Measurements from ENCODE around the gene TAP1. TPM values are rescaled to one million over a fixed set of nuclear protein-coding genes. Genes with fewer than 3 reads are reported as not detected.

The TAP1 gene, protein sequence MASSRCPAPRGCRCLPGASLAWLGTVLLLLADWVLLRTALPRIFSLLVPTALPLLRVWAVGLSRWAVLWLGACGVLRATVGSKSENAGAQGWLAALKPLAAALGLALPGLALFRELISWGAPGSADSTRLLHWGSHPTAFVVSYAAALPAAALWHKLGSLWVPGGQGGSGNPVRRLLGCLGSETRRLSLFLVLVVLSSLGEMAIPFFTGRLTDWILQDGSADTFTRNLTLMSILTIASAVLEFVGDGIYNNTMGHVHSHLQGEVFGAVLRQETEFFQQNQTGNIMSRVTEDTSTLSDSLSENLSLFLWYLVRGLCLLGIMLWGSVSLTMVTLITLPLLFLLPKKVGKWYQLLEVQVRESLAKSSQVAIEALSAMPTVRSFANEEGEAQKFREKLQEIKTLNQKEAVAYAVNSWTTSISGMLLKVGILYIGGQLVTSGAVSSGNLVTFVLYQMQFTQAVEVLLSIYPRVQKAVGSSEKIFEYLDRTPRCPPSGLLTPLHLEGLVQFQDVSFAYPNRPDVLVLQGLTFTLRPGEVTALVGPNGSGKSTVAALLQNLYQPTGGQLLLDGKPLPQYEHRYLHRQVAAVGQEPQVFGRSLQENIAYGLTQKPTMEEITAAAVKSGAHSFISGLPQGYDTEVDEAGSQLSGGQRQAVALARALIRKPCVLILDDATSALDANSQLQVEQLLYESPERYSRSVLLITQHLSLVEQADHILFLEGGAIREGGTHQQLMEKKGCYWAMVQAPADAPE
- total RNA-seq: 10 to 100 TPM; 15.3 to 20.0 TPM
- polyA plus RNA-seq (ENCODE audit: insufficient read length in 2 of 2): 10 to 100 TPM; 20.5 to 21.3 TPM
- long read RNA-seq, donor 1, transcript TAP1-201 (11 exons, 2,959 nt): major isoform, 5 of 6 reads
- long read RNA-seq, donor 1, partial matches to known transcripts: 0 of 6 reads
- long read RNA-seq, donor 1, other reads (novel, unspliced or antisense): 0 of 6 reads
- long read RNA-seq, donor 2, partial matches to known transcripts: 0 of 2 reads
- long read RNA-seq, donor 2, other reads (novel, unspliced or antisense): 0 of 2 reads
- long read RNA-seq, donor 3: 0 reads
- long read RNA-seq, donor 4, partial matches to known transcripts: 0 of 5 reads
- long read RNA-seq, donor 4, other reads (novel, unspliced or antisense): 0 of 5 reads

DNA sequence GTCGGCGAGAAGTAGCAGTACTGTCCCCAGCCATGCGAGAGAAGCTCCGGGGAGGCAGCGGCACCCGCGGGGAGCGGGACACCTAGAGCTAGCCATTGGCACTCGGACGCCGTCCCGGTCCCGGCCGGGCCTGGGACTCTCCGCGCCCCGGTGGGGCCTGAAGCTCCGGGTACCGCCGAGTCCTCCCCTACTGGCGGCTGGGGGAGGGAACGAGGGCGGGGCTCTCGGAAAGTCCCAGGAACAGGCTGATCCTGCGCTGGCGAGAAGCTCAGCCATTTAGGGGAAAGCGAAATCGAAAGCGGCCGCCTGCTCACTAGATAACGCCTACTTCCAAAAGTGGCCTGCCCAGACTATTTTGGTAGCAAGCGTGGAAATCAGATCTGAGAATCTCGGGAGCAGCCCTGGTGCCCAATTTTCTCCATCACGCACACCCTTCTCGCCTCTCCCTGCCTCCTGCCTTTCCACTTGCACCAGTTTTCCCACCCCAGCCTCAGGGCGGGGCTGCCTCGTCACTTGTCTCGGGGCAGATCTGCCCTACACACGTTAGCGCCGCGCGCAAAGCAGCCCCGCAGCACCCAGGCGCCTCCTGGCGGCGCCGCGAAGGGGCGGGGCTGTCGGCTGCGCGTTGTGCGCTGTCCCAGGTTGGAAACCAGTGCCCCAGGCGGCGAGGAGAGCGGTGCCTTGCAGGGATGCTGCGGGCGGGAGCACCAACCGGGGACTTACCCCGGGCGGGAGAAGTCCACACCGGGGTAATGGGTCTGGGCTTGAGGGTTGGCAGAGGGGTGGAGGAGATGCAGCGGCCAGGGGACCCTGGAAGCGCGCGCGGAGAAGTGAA is at the start of gene TAP1, which contains the start of gene PSMB9:
Gene TAP1, minus strand, starts transcription at position 164 of the 835 bp plus-strand sequence. Its CDS starts 68 bp downstream, at position 96.
Gene PSMB9, plus strand, starts transcription at position 652 of the 835 bp plus-strand sequence. Its CDS starts 38 bp downstream, at position 690.
- Histone ChIP-seq H3K27ac (ENCODE audit: low read depth, low read length) (peak within 1 kb of the TSS; percentile 99), H3K4me1 (ENCODE audit: control insufficient read depth, insufficient read depth, low read length) (peaks cover 30% of the 10 kb centered on the region), H3K27me3 (ENCODE audit: control insufficient read depth, insufficient read depth, low read length) (peaks cover 41% of the 10 kb centered on the region), H3K36me3 (ENCODE audit: control insufficient read depth, insufficient read depth, low read length) (peaks cover 6% of the 10 kb centered on the region), H3K9me3 (ENCODE audit: control insufficient read depth, insufficient read depth, low read length) (no peaks in the 10 kb centered on the region), H3K4me3 (ENCODE audit: low read depth, low read length) (peak within 1 kb of the TSS; percentile 86)
- under 1% methylated on average over 68 of the region's 68 CpGs for WGBS (ENCODE audit: insufficient coverage)
- DNase-seq (ENCODE audit: low read depth in 4 of 6, low spot score in 6 of 6): peak; percentile 67 to 96 (median 81)

DNA sequence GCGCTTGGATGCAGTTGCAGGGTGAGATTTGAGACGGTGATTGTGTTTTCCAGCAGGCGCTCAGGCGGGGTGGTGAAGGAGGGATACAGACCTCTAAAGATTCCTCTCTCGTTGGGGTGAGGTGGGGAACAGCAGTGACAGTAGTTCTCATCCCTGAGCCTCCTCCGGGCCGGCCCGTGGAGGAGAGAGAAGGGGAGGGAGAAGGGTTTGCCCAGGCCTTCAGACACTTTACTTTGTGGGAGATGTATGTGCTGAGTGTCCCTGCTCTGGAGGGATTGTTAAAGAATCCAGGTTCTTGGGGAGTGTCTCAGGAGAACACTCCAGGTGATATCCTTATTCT is 41.5 kb upstream of the TAP1 start:
- H3K4me1 ChIP-seq (ENCODE audit: control insufficient read depth, insufficient read depth, low read length): peaks cover 15% of the 10 kb centered on the region
- no peaks in the 10 kb centered on the region for H3K9me3 ChIP-seq (ENCODE audit: control insufficient read depth, insufficient read depth, low read length)
- no peaks in the 10 kb centered on the region for H3K27me3 ChIP-seq (ENCODE audit: control insufficient read depth, insufficient read depth, low read length)
- WGBS (ENCODE audit: insufficient coverage): 0% methylated on average over 6 of the region's 8 CpGs
- DNase-seq (ENCODE audit: low read depth in 4 of 6, low spot score in 6 of 6): no peak
- peak overlapping the region; percentile 93 for H3K4me3 ChIP-seq (ENCODE audit: low read depth, low read length)
- H3K36me3 ChIP-seq (ENCODE audit: control insufficient read depth, insufficient read depth, low read length): no peaks in the 10 kb centered on the region
- H3K27ac ChIP-seq (ENCODE audit: low read depth, low read length): peak overlapping the region; percentile 95

DNA sequence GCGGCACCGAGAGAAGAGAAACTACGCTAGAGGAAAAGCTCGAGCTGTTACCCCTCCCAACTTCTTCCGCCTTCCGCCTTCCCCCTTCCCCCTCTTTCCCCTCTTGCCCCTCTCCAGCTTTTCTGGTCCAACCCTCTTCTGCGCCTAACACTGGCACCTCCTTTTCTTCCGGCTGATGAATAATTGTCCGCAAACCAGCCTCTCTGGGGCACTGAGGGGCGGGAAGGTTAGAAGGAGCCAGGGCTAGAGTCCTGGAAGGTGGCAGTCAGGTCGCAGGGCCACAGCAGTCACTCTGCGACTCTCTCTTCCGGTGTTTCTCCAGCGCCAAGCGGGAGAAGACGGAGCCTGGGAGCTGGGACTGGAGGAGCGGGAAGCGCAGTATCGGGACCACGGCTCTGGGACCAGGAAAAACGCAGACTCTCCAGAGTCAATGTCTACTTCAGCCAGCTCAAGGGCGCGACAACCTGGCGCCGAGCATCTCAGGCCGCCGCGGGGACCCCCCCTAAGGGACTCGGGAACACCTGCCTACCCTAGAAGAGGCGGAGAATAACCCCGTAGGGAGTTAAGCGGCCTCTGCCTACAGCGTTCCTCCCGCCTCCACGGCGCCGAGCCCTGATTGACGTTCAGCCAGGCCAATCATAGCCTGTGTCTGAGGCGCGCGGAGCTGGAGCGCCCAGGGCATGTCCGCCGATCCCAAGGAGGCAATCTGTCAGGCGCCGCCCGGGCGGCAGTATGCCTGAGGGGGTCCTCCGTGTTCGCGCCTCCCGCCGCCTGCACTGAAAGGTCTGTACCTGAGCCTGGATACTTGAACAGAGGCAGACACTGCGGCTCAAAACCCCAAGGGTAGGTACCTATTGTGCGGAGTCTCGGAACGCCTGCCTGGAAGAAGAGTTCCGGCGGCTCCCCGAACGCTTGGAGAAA is 40.8 kb upstream of the TAP1 start:
- Histone ChIP-seq H3K9me3 (ENCODE audit: control insufficient read depth, insufficient read depth, low read length) (no peaks in the 10 kb centered on the region), H3K36me3 (ENCODE audit: control insufficient read depth, insufficient read depth, low read length) (no peaks in the 10 kb centered on the region), H3K27ac (ENCODE audit: low read depth, low read length) (peak overlapping the region; percentile 95), H3K27me3 (ENCODE audit: control insufficient read depth, insufficient read depth, low read length) (no peaks in the 10 kb centered on the region), H3K4me3 (ENCODE audit: low read depth, low read length) (peak overlapping the region; percentile 93), H3K4me1 (ENCODE audit: control insufficient read depth, insufficient read depth, low read length) (peaks cover 15% of the 10 kb centered on the region)
- WGBS (ENCODE audit: insufficient coverage): 0% methylated on average over 56 of the region's 61 CpGs
- peak; percentile 85 to 99 (median 92) for DNase-seq (ENCODE audit: low read depth in 4 of 6, low spot score in 6 of 6)

GRCh38 chr6:32890831-32891230 is 37.3 kb upstream of the TAP1 start:
- H3K4me1 ChIP-seq (ENCODE audit: control insufficient read depth, insufficient read depth, low read length): peaks cover 21% of the 10 kb centered on the region
- no peak for DNase-seq (ENCODE audit: low read depth in 4 of 6, low spot score in 6 of 6)
- H3K27ac ChIP-seq (ENCODE audit: low read depth, low read length): no peak overlapping the region
- no peaks in the 10 kb centered on the region for H3K27me3 ChIP-seq (ENCODE audit: control insufficient read depth, insufficient read depth, low read length)
- H3K36me3 ChIP-seq (ENCODE audit: control insufficient read depth, insufficient read depth, low read length): no peaks in the 10 kb centered on the region
- no peak overlapping the region for H3K4me3 ChIP-seq (ENCODE audit: low read depth, low read length)
- H3K9me3 ChIP-seq (ENCODE audit: control insufficient read depth, insufficient read depth, low read length): no peaks in the 10 kb centered on the region
- no CpG with 5 or more reads among the region's 1 CpG for WGBS (ENCODE audit: insufficient coverage)

DNA sequence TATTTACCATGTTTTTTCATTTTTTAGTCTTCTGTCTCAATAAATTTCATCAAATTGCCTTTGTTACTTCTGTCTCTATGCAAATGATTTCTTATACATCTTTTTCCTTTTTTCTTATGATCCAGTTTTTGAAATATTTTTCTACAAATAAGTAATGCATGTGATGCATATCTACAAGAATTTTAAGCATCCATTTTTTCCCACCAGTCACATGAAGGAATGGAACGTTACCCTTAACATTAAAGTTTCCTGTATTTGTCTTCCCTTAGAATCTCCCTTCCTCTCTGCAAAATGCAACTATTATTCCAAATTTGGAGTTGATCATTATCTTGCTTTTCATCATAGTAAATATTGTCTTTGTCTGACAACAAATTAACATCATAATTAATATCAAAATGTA is 36.0 kb upstream of the TAP1 start:
- Histone ChIP-seq H3K27me3 (ENCODE audit: control insufficient read depth, insufficient read depth, low read length) (no peaks in the 10 kb centered on the region), H3K27ac (ENCODE audit: low read depth, low read length) (no peak overlapping the region), H3K4me3 (ENCODE audit: low read depth, low read length) (no peak overlapping the region), H3K36me3 (ENCODE audit: control insufficient read depth, insufficient read depth, low read length) (no peaks in the 10 kb centered on the region), H3K9me3 (ENCODE audit: control insufficient read depth, insufficient read depth, low read length) (no peaks in the 10 kb centered on the region), H3K4me1 (ENCODE audit: control insufficient read depth, insufficient read depth, low read length) (peaks cover 12% of the 10 kb centered on the region)
- no peak for DNase-seq (ENCODE audit: low read depth in 4 of 6, low spot score in 6 of 6)
- no CpG with 5 or more reads among the region's 1 CpG for WGBS (ENCODE audit: insufficient coverage)

DNA sequence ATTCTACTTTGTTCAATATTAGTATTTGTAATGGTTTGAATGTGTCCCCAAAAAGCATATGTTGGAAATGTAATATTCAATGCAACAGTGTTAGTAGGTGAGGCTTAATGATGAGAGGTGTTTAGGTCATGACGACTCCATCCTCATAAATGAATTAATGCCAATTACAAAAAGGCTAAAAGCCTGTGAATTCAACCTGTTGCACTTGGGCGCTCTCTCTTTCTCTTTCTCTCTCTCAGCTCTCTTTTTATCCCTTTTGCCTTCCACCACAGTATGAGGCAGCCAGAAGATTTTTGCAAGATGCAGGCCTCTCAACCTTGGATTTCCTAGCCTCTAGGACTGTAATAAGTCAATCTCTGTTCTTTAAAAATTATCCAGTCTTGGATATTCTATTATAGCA is 35.1 kb upstream of the TAP1 start:
- no peak overlapping the region for H3K27ac ChIP-seq (ENCODE audit: low read depth, low read length)
- H3K4me3 ChIP-seq (ENCODE audit: low read depth, low read length): no peak overlapping the region
- WGBS (ENCODE audit: insufficient coverage): 90% methylated on average over 1 of the region's 2 CpGs
- no peak for DNase-seq (ENCODE audit: low read depth in 4 of 6, low spot score in 6 of 6)
- no peaks in the 10 kb centered on the region for H3K9me3 ChIP-seq (ENCODE audit: control insufficient read depth, insufficient read depth, low read length)
- no peaks in the 10 kb centered on the region for H3K36me3 ChIP-seq (ENCODE audit: control insufficient read depth, insufficient read depth, low read length)
- H3K27me3 ChIP-seq (ENCODE audit: control insufficient read depth, insufficient read depth, low read length): no peaks in the 10 kb centered on the region
- peaks cover 9% of the 10 kb centered on the region for H3K4me1 ChIP-seq (ENCODE audit: control insufficient read depth, insufficient read depth, low read length)

DNA sequence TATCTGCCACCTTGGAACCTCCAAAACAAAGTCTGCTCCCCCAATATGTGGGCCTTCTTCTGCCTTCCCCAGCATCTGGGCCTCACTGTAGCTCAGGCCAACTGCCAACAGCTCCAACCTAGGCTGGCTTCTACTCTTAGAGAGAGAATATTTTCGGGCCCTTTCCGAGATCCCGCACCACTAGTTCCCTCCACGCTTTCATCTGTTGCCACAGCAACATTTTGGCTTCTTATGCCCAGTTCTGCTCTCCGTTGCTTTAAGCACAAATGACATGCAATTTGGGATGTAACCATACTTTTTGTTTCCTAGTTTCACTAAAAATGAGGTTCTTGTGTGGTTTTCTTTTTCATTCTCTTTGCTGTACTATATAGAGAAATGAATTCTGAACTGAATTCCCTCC is 34.1 kb upstream of the TAP1 start:
- 42% methylated on average over 4 of the region's 5 CpGs for WGBS (ENCODE audit: insufficient coverage)
- Histone ChIP-seq H3K4me1 (ENCODE audit: control insufficient read depth, insufficient read depth, low read length) (peaks cover 6% of the 10 kb centered on the region), H3K36me3 (ENCODE audit: control insufficient read depth, insufficient read depth, low read length) (no peaks in the 10 kb centered on the region), H3K4me3 (ENCODE audit: low read depth, low read length) (no peak overlapping the region), H3K9me3 (ENCODE audit: control insufficient read depth, insufficient read depth, low read length) (no peaks in the 10 kb centered on the region), H3K27ac (ENCODE audit: low read depth, low read length) (no peak overlapping the region), H3K27me3 (ENCODE audit: control insufficient read depth, insufficient read depth, low read length) (no peaks in the 10 kb centered on the region)
- DNase-seq (ENCODE audit: low read depth in 4 of 6, low spot score in 6 of 6): peak in 2 of 6 donors; percentile 29 to 68

- H3K9me3 ChIP-seq (ENCODE audit: control insufficient read depth, insufficient read depth, low read length): no peaks in the 10 kb centered on the region
- peaks cover 6% of the 10 kb centered on the region for H3K4me1 ChIP-seq (ENCODE audit: control insufficient read depth, insufficient read depth, low read length)
- peaks cover 3% of the 10 kb centered on the region for H3K27me3 ChIP-seq (ENCODE audit: control insufficient read depth, insufficient read depth, low read length)
- DNase-seq (ENCODE audit: low read depth in 4 of 6, low spot score in 6 of 6): peak in 2 of 6 donors; percentile 21 to 55
- 47% methylated on average over 3 of the region's 3 CpGs for WGBS (ENCODE audit: insufficient coverage)
- no peaks in the 10 kb centered on the region for H3K36me3 ChIP-seq (ENCODE audit: control insufficient read depth, insufficient read depth, low read length)
- no peak overlapping the region for H3K27ac ChIP-seq (ENCODE audit: low read depth, low read length)
- H3K4me3 ChIP-seq (ENCODE audit: low read depth, low read length): no peak overlapping the region
These were observed 33.3 kb upstream of the TAP1 start for GRCh38 chr6:32886681-32887383.

Measured in spinal cord (tissue), 10 donors.